ENCODE measurements around the gene ZNF575.

ZNF575 gene

GRCh38 chr19:43551399-43552197, 18.6 kb downstream of the ZNF575 start:
- no peak for TF ChIP-seq CTCF (IDR thresholded peaks at IDR 0.05; ENCODE audit: borderline replicate concordance, control extremely low read depth, extremely low read depth, insufficient read depth, missing control alignments)
- in situ Hi-C loops (cut with MboI; ENCODE audit: low sequenced_read_pairs, unreplicated experiment) = no loop called here
- DNase-seq (ENCODE audit: low spot score) = no peak

- in situ Hi-C loops (cut with MboI; ENCODE audit: low sequenced_read_pairs, unreplicated experiment) = no loop called here
- no peak for TF ChIP-seq CTCF (IDR thresholded peaks at IDR 0.05; ENCODE audit: borderline replicate concordance, control extremely low read depth, extremely low read depth, insufficient read depth, missing control alignments)
- DNase-seq (ENCODE audit: low spot score) = no peak
Measured at GRCh38 chr19:43552198-43552450, 19.1 kb downstream of the ZNF575 start.

- in situ Hi-C loops (cut with MboI; ENCODE audit: low sequenced_read_pairs, unreplicated experiment) = no loop called here
- DNase-seq (ENCODE audit: low spot score) = no peak
- no peak for TF ChIP-seq CTCF (IDR thresholded peaks at IDR 0.05; ENCODE audit: borderline replicate concordance, control extremely low read depth, extremely low read depth, insufficient read depth, missing control alignments)
Measured at GRCh38 chr19:43552616-43553015, 19.6 kb downstream of the ZNF575 start.

GRCh38 chr19:43553656-43554055, 20.7 kb downstream of the ZNF575 start:
- no peak for TF ChIP-seq CTCF (IDR thresholded peaks at IDR 0.05; ENCODE audit: borderline replicate concordance, control extremely low read depth, extremely low read depth, insufficient read depth, missing control alignments)
- in situ Hi-C loops (cut with MboI; ENCODE audit: low sequenced_read_pairs, unreplicated experiment) = no loop called here
- DNase-seq (ENCODE audit: low spot score) = no peak

- in situ Hi-C loops (cut with MboI; ENCODE audit: low sequenced_read_pairs, unreplicated experiment) = no loop called here
- no peak for DNase-seq (ENCODE audit: low spot score)
- no peak for TF ChIP-seq CTCF (IDR thresholded peaks at IDR 0.05; ENCODE audit: borderline replicate concordance, control extremely low read depth, extremely low read depth, insufficient read depth, missing control alignments)
Measured at GRCh38 chr19:43554317-43554895, 21.4 kb downstream of the ZNF575 start.

- DNase-seq (ENCODE audit: low spot score) = peak; percentile 84
- TF ChIP-seq CTCF (IDR thresholded peaks at IDR 0.05; ENCODE audit: borderline replicate concordance, control extremely low read depth, extremely low read depth, insufficient read depth, missing control alignments) = peak; percentile 78
Measured at GRCh38 chr19:43555185-43555770, 22.3 kb downstream of the ZNF575 start.

More at GRCh38 chr19:43555185-43555770, 22.3 kb downstream of the ZNF575 start:
- in situ Hi-C loops (cut with MboI; ENCODE audit: low sequenced_read_pairs, unreplicated experiment) = no loop called here
